Fibroblast of lung (primary cell): Measurements from ENCODE around the gene KRT3.

Experiments used
- EZH2 ChIP-seq: IDR thresholded peaks from 2 replicates; pipeline ENCODE4 v1.5.1; 2012; ENCODE audit warnings: low read length, control low read depth, mild to moderate bottlenecking; ENCODE audit errors: missing control alignments
- TF ChIP-seq, protein P1 (sequence below), 2 donors: IDR thresholded peaks in 1 of 2; conservative IDR thresholded peaks in 1 of 2; 1 replicate in 1 of 2; 2 replicates in 1 of 2; pipeline ENCODE4 v1.5.1; 2011 to 2012; ENCODE audit warnings: low read length in 2 of 2, control low read depth in 1 of 2, inconsistent platforms in 1 of 2, low read depth in 1 of 2, mild to moderate bottlenecking in 1 of 2

DNA sequence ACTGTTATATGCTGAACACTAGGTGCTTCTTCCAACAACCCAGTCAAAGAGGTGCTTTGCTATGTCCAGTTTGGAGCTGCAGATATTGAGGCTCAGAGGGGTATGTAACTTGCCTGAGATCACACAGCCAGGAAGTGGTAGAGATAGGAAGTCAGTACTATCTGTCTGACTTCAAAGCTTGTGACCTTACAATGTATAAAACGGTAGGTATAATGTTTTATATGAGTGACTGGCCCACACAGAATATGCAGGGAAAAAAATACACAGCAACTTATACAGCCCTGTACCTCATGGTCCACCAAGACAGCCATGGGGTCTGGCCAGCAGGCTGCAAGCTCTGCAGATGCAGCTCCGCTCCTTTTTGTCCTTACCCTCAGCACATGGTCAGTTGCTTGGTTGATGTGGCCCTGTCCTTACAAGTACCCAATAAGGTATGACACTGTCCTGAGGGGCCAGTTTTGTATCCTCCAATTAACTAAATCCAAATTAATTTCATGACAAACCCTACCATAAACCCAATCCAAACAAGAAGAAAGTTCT is 21.9 kb upstream of the KRT3 start:
- TF ChIP-seq, protein P1, sequence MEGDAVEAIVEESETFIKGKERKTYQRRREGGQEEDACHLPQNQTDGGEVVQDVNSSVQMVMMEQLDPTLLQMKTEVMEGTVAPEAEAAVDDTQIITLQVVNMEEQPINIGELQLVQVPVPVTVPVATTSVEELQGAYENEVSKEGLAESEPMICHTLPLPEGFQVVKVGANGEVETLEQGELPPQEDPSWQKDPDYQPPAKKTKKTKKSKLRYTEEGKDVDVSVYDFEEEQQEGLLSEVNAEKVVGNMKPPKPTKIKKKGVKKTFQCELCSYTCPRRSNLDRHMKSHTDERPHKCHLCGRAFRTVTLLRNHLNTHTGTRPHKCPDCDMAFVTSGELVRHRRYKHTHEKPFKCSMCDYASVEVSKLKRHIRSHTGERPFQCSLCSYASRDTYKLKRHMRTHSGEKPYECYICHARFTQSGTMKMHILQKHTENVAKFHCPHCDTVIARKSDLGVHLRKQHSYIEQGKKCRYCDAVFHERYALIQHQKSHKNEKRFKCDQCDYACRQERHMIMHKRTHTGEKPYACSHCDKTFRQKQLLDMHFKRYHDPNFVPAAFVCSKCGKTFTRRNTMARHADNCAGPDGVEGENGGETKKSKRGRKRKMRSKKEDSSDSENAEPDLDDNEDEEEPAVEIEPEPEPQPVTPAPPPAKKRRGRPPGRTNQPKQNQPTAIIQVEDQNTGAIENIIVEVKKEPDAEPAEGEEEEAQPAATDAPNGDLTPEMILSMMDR (conservative IDR thresholded peaks at IDR 0.05 in 1 of 2, IDR thresholded peaks at IDR 0.05 in 1 of 2; ENCODE audit: low read depth in 1 of 2, low read length in 2 of 2): no peak
- TF ChIP-seq EZH2: no peak
